ENCODE measurements around the gene FCRLB.
"Not testable (repeated sequence)": the region's sequence is repeated elsewhere in the genome, so short reads cannot be mapped to it uniquely, and the experiment has no call there.

The FCRLB gene

DNA sequence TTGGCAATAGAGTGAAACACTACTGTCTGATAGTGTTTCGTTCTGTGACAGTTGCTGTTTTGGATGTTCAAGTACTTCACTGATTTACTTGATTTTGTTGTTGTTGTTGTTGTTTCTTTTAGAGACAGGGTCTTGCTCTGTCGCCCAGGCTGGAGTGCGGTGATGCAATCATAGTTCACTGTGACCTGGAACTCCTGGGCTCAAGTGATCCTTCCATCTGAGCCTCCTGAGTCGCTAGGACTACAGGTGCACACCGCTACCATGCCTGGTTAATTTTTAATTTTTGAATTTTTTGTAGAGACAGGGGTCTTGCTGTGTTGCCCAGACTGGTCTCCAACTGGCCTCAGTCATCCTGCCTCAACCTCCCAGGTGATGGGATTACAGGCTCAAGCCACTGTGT lies 47.1 kb downstream of the FCRLB start:
- DNase-seq (ENCODE audit: extremely low read depth, low read depth): no peak
- no peak overlapping the region for H3K4me3 ChIP-seq (replicated peaks; ENCODE audit: low read depth, low read length)
- TF ChIP-seq CTCF (IDR thresholded peaks at IDR 0.05; ENCODE audit: low read depth, low read length, missing control alignments): no peak

GRCh38 chr1:161768986-161769672 lies 47.8 kb downstream of the FCRLB start:
- no peak for DNase-seq (ENCODE audit: extremely low read depth, low read depth)
- H3K4me3 ChIP-seq (replicated peaks; ENCODE audit: low read depth, low read length): no peak overlapping the region
- TF ChIP-seq CTCF (IDR thresholded peaks at IDR 0.05; ENCODE audit: low read depth, low read length, missing control alignments): no peak

DNA sequence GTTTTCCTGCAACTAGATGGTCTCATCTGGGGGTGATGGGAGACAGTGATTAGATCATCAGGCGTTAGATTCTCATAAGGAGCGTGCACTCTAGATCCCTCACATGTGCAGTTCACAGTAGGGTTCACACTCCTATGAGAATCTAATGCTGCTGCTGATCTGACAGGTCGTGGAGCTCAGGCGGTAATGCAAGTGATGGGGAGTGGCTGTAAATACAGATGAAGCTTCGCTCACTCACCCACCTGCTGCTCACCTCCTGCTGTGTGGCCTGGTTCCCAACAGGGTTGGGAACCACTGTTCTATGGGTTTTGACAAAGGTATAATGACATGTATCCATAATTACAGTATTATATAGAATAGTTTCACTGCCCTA lies 48.3 kb downstream of the FCRLB start:
- DNase-seq (ENCODE audit: extremely low read depth, low read depth); H3K4me3 ChIP-seq (replicated peaks; ENCODE audit: low read depth, low read length): not testable (repeated sequence)

DNA sequence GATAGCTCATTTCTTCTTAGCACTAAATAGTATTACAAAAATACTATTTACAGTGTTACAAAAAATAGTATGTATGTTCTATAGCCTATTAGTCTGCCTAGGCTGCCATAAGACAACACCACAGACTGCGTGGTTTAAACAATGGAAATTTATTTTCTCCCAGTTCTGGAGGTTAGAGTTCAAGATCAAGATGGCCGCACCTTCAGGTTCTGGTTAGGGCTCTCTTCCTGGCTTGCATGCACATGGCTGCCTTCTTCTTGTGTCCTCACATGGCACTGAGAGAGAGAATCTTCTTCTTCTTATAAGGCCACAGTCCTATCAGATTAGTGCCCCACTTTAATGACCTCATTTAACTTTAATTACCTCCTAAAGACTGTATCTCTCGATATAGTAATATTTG lies 48.9 kb downstream of the FCRLB start:
- no peak for TF ChIP-seq CTCF (IDR thresholded peaks at IDR 0.05; ENCODE audit: low read depth, low read length, missing control alignments)

GRCh38 chr1:161771161-161771560 lies 49.8 kb downstream of the FCRLB start:
- no peak for DNase-seq (ENCODE audit: extremely low read depth, low read depth)
- TF ChIP-seq CTCF (IDR thresholded peaks at IDR 0.05; ENCODE audit: low read depth, low read length, missing control alignments): no peak
- no peak overlapping the region for H3K4me3 ChIP-seq (replicated peaks; ENCODE audit: low read depth, low read length)

More for the DNA sequence above, 48.9 kb downstream of the FCRLB start:
- no peak overlapping the region for H3K4me3 ChIP-seq (replicated peaks; ENCODE audit: low read depth, low read length)
- DNase-seq (ENCODE audit: extremely low read depth, low read depth): no peak

DNA sequence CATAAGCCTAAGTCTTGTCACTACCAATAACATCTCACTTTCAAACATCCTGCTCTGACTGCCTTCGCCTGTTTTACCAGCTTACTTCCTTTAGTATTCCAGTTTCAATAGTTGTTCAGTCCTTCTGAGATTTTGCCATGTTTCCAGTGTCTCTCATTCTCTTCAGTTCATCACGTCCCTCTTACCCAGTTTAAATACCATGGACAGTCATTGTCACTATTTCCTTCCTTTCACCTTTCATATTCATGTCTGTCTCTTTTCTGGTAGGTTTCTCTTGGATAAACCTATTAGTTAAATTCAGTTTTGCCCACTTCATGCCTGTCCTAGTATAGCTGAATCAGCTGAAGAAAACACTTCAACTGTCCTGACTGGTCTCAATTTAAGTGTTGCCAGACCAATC lies 50.6 kb downstream of the FCRLB start:
- DNase-seq (ENCODE audit: extremely low read depth, low read depth): no peak
- H3K4me3 ChIP-seq (replicated peaks; ENCODE audit: low read depth, low read length): no peak overlapping the region
- no peak for TF ChIP-seq CTCF (IDR thresholded peaks at IDR 0.05; ENCODE audit: low read depth, low read length, missing control alignments)

GRCh38 chr1:161772397-161772796 lies 51.1 kb downstream of the FCRLB start:
- no peak overlapping the region for H3K4me3 ChIP-seq (replicated peaks; ENCODE audit: low read depth, low read length)
- no peak for TF ChIP-seq CTCF (IDR thresholded peaks at IDR 0.05; ENCODE audit: low read depth, low read length, missing control alignments)
- no peak for DNase-seq (ENCODE audit: extremely low read depth, low read depth)

Measured in HFF-Myc (cell line).